Peyer's patch (tissue), 4 donors: ENCODE data around the gene TMEM229B. TPM values are rescaled to one million over a fixed set of nuclear protein-coding genes. Genes with fewer than 3 reads are reported as not detected.

Experiments
- DNase-seq, 3 donors: peaks; one replicate each; pipeline ENCODE4 v3.0.0-alpha.2; 2017 to 2019
- H3K27ac ChIP-seq, 4 donors: fragments of 200-600 bp; sonication (generic); one replicate each; pipeline ENCODE4 v1.5.1; 2016 to 2019
- H3K27me3 ChIP-seq, 2 donors: fragments of 200-600 bp; sonication (generic); one replicate each; pipeline ENCODE4 v1.5.1; 2019
- H3K36me3 ChIP-seq, 3 donors: fragments of 200-600 bp; sonication (generic); one replicate each; pipeline ENCODE4 v1.5.1; 2016 to 2019
- H3K4me1 ChIP-seq, 4 donors: fragments of 200-600 bp; sonication (generic); one replicate each; pipeline ENCODE4 v1.5.1; 2016 to 2019
- H3K4me3 ChIP-seq, 4 donors: fragments of 200-600 bp; sonication (generic); 1 replicate in 3 of 4; 2 replicates in 1 of 4; pipeline ENCODE4 v1.5.1; 2016 to 2019; ENCODE audit warnings: mild to moderate bottlenecking in 1 of 4
- H3K9me3 ChIP-seq, 4 donors: fragments of 200-600 bp; sonication (generic); one replicate each; pipeline ENCODE4 v1.5.1; 2016 to 2019; ENCODE audit warnings: mild to moderate bottlenecking in 1 of 4
- CTCF ChIP-seq, 6 experiments: fragments of 450-650 bp in 4 of 6; fragments of 200-600 bp in 2 of 6; sonication (generic) in 1 of 6; IDR thresholded peaks; one replicate each; pipeline ENCODE4 v1.5.1; 2017 to 2019; ENCODE audit warnings: antibody characterized with exemption in 6 of 6, mild to moderate bottlenecking in 3 of 6, moderate library complexity in 1 of 6
- POLR2A ChIP-seq, 2 donors: fragments of 450-650 bp; IDR thresholded peaks; one replicate each; pipeline ENCODE4 v1.5.1; 2017; ENCODE audit warnings: antibody characterized with exemption in 2 of 2, mild to moderate bottlenecking in 2 of 2, moderate library complexity in 2 of 2
- total RNA-seq, 4 donors: library from RNA; depleted of rRNA; stranded (reverse); fragments of >200 nt; gene quantifications; one replicate each; pipeline ENCODE4 v1.1.0, GENCODE V29; 2016

TMEM229B gene
- total RNA-seq, 4 donors from 2014 or later = 8.3 to 39.7 (median 31.7) TPM

GRCh38 chr14:67426983-67427606 is 61.4 kb downstream of the TMEM229B start:
- DNase-seq = peak; percentile 61 to 88 (median 78)
- Histone ChIP-seq H3K27me3 (no peaks in the 10 kb centered on the region), H3K4me1 (peaks cover 0 to 12% (median 2%) of the 10 kb centered on the region in 4 donors), H3K4me3 (no peak overlapping the region), H3K27ac (no peak overlapping the region), H3K9me3 (no peaks in the 10 kb centered on the region), H3K36me3 (no peaks in the 10 kb centered on the region)
- TF ChIP-seq CTCF (IDR thresholded peaks at IDR 0.05) (peak; percentile 50 to 94 (median 88)), POLR2A (IDR thresholded peaks at IDR 0.05) (no peak)

- Histone ChIP-seq H3K4me3 (no peak overlapping the region), H3K27ac (no peak overlapping the region), H3K9me3 (no peaks in the 10 kb centered on the region), H3K36me3 (no peaks in the 10 kb centered on the region), H3K4me1 (peaks cover 0 to 12% (median 2%) of the 10 kb centered on the region in 4 donors), H3K27me3 (no peaks in the 10 kb centered on the region)
- peak in 1 of 3 donors; percentile 24 for DNase-seq
- TF ChIP-seq CTCF (IDR thresholded peaks at IDR 0.05) = no peak
- TF ChIP-seq POLR2A (IDR thresholded peaks at IDR 0.05) = no peak
These were observed 62.4 kb downstream of the TMEM229B start for GRCh38 chr14:67426161-67426560.

- H3K27ac ChIP-seq = no peak overlapping the region
- H3K27me3 ChIP-seq = no peaks in the 10 kb centered on the region
- peaks cover 0 to 12% (median 2%) of the 10 kb centered on the region in 4 donors for H3K4me1 ChIP-seq
- H3K4me3 ChIP-seq = no peak overlapping the region
- DNase-seq = peak in 1 of 3 donors; percentile 44
- TF ChIP-seq POLR2A (IDR thresholded peaks at IDR 0.05) (no peak), CTCF (IDR thresholded peaks at IDR 0.05) (no peak)
- H3K9me3 ChIP-seq = no peaks in the 10 kb centered on the region
- H3K36me3 ChIP-seq = no peaks in the 10 kb centered on the region
These were observed 62.9 kb downstream of the TMEM229B start for GRCh38 chr14:67425608-67426007.

GRCh38 chr14:67424539-67424938 is 64.0 kb downstream of the TMEM229B start:
- TF ChIP-seq POLR2A (IDR thresholded peaks at IDR 0.05) (no peak), CTCF (IDR thresholded peaks at IDR 0.05) (no peak)
- DNase-seq = peak in 1 of 3 donors; percentile 16
- no peak overlapping the region for H3K4me3 ChIP-seq
- H3K27ac ChIP-seq = no peak overlapping the region
- H3K36me3 ChIP-seq = no peaks in the 10 kb centered on the region
- H3K27me3 ChIP-seq = no peaks in the 10 kb centered on the region
- H3K9me3 ChIP-seq = no peaks in the 10 kb centered on the region
- peaks cover 0 to 20% (median 2%) of the 10 kb centered on the region in 4 donors for H3K4me1 ChIP-seq

GRCh38 chr14:67423424-67423823 is 65.1 kb downstream of the TMEM229B start:
- no peak for TF ChIP-seq CTCF (IDR thresholded peaks at IDR 0.05)
- TF ChIP-seq POLR2A (IDR thresholded peaks at IDR 0.05) = no peak
- Histone ChIP-seq H3K9me3 (no peaks in the 10 kb centered on the region), H3K36me3 (no peaks in the 10 kb centered on the region), H3K27ac (no peak overlapping the region), H3K4me1 (peaks cover 0 to 28% (median 4%) of the 10 kb centered on the region in 4 donors), H3K4me3 (no peak overlapping the region), H3K27me3 (no peaks in the 10 kb centered on the region)
- DNase-seq = no peak
